Spinal cord (tissue), 10 donors: ENCODE data around the gene CDH13. TPM values are rescaled to one million over a fixed set of nuclear protein-coding genes. Genes with fewer than 3 reads are reported as not detected.

Experiments
- DNase-seq, 6 donors: peaks; one replicate each; pipeline versions ENCODE4 v3.0.0 to v3.0.0-alpha.2; 2013 to 2015; ENCODE audit warnings: low spot score in 6 of 6, low read depth in 4 of 6
- H3K27ac ChIP-seq: one replicate; pipeline ENCODE4 v1.5.1; 2013; ENCODE audit warnings: low read depth, low read length, control low read depth
- H3K27me3 ChIP-seq: one replicate; pipeline ENCODE4 v1.6.1; 2013; ENCODE audit warnings: low read length; ENCODE audit not compliant: control insufficient read depth, insufficient read depth
- H3K36me3 ChIP-seq: one replicate; pipeline ENCODE4 v1.6.1; 2013; ENCODE audit warnings: low read length; ENCODE audit not compliant: control insufficient read depth, insufficient read depth
- H3K4me1 ChIP-seq: one replicate; pipeline ENCODE4 v1.6.1; 2013; ENCODE audit warnings: low read length; ENCODE audit not compliant: control insufficient read depth, insufficient read depth
- H3K4me3 ChIP-seq: one replicate; pipeline ENCODE4 v1.5.1; 2013; ENCODE audit warnings: low read depth, low read length, control low read depth
- H3K9me3 ChIP-seq: one replicate; pipeline ENCODE4 v1.6.1; 2013; ENCODE audit warnings: low read length; ENCODE audit not compliant: control insufficient read depth, insufficient read depth
- WGBS: methylation state at CpG from one replicate; pipeline ENCODE4 v1.1.5; 2013; ENCODE audit warnings: missing lambda C conversion rate; ENCODE audit not compliant: insufficient coverage; 5-methylcytosine and 5-hydroxymethylcytosine counted together
- polyA plus RNA-seq, 2 donors: library from polyadenylated mRNA; unstranded; fragments of 120-200 nt; gene quantifications; one replicate each; pipeline ENCODE4 v1.2.1, GENCODE V29; 2013; ENCODE audit not compliant: insufficient read length in 2 of 2
- total RNA-seq, 2 donors: library from RNA; depleted of rRNA in 1 of 2; stranded (reverse); fragments of 120-200 nt in 1 of 2; fragments of >200 nt in 1 of 2; gene quantifications; one replicate each; pipeline versions ENCODE4 v1.2.3 to v1.2.4, GENCODE V29; 2013 to 2014
- donor health status: healthy.

The CDH13 gene
- total and polyA plus RNA-seq, 4 donors = 34.5 to 82.3 (median 76.4) TPM

DNA sequence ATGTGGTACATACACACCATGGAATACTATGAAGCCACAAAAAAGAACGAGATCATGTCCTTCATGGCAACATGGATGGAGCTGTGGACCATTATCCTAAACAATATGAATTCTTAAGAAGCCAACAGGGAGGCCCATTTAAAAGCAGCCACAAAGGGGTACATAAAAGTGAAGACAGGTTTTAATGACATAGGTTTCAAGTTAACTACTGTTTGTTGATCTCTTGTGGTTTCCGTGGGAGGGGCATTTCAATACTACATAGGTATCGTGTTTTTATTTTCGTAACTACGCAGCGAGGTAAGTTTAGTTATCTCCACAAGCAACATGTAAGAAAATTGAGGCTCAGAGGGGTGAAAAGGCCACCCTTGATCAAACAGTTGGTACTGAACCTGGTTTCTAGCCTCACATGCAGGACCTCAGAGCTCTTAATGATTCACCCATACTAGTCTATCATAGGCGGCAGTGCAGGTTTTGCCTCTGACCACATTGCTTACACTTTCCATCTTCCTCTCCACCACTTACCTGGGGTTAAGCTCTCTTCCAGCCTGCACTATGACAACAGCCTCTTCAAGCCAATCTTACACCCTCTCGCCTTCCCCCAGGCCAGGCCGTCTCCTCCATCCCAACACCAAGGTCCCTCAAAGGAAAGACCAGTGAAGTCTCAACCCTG lies 646.9 kb downstream of the CDH13 start:
- DNase-seq = no peak
- no peaks in the 10 kb centered on the region for H3K9me3 ChIP-seq
- 100% methylated on average over 1 of the region's 9 CpGs for WGBS
- no peaks in the 10 kb centered on the region for H3K4me1 ChIP-seq
- H3K27me3 ChIP-seq = no peaks in the 10 kb centered on the region
- H3K36me3 ChIP-seq = no peaks in the 10 kb centered on the region
- no peak overlapping the region for H3K27ac ChIP-seq
- H3K4me3 ChIP-seq = no peak overlapping the region

- 80% methylated on average over 1 of the region's 9 CpGs for WGBS
- peak in 1 of 6 donors; percentile 61 for DNase-seq
- no peak overlapping the region for H3K4me3 ChIP-seq
- no peaks in the 10 kb centered on the region for H3K27me3 ChIP-seq
- H3K9me3 ChIP-seq = no peaks in the 10 kb centered on the region
- no peaks in the 10 kb centered on the region for H3K4me1 ChIP-seq
- no peak overlapping the region for H3K27ac ChIP-seq
- H3K36me3 ChIP-seq = no peaks in the 10 kb centered on the region
Observed at GRCh38 chr16:83279251-83279650, 652.5 kb downstream of the CDH13 start.

DNA sequence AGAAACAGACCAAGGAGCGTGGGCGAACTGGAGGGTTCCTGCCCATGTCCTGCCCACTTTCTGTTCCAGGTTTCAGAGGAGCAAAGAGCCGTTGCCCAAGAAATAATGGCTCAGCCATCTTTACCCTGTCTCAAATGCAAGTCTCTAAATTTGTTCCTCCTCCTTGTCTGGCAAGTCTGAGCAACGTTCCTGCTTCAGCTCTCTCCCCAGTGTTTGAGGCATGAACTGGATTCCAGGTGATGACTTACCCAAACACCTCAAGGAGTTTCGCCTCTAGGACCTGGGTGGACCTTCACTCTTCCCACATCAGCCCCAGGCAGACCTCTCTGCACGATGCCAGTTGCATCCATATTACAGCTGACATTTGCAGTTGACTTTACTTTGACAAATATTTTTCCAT lies 659.2 kb downstream of the CDH13 start:
- DNase-seq = no peak
- 86% methylated on average over 4 of the region's 6 CpGs for WGBS
- no peaks in the 10 kb centered on the region for H3K36me3 ChIP-seq
- H3K9me3 ChIP-seq = no peaks in the 10 kb centered on the region
- no peak overlapping the region for H3K4me3 ChIP-seq
- no peak overlapping the region for H3K27ac ChIP-seq
- H3K4me1 ChIP-seq = no peaks in the 10 kb centered on the region
- no peaks in the 10 kb centered on the region for H3K27me3 ChIP-seq

- no peaks in the 10 kb centered on the region for H3K36me3 ChIP-seq
- no peak for DNase-seq
- H3K4me3 ChIP-seq = no peak overlapping the region
- no peaks in the 10 kb centered on the region for H3K27me3 ChIP-seq
- H3K27ac ChIP-seq = no peak overlapping the region
- peaks cover 3% of the 10 kb centered on the region for H3K9me3 ChIP-seq
- H3K4me1 ChIP-seq = no peaks in the 10 kb centered on the region
- WGBS = 100% methylated on average over 1 of the region's 2 CpGs
Observed at GRCh38 chr16:83296505-83296904, 669.7 kb downstream of the CDH13 start.

GRCh38 chr16:83298541-83298940 lies 671.8 kb downstream of the CDH13 start:
- Histone ChIP-seq H3K27me3 (no peaks in the 10 kb centered on the region), H3K4me1 (no peaks in the 10 kb centered on the region), H3K27ac (no peak overlapping the region), H3K36me3 (no peaks in the 10 kb centered on the region), H3K4me3 (no peak overlapping the region), H3K9me3 (peaks cover 3% of the 10 kb centered on the region)
- no peak for DNase-seq

- no peak overlapping the region for H3K27ac ChIP-seq
- no peaks in the 10 kb centered on the region for H3K36me3 ChIP-seq
- H3K27me3 ChIP-seq = no peaks in the 10 kb centered on the region
- H3K4me3 ChIP-seq = no peak overlapping the region
- no peak for DNase-seq
- WGBS = 22% methylated on average over 1 of the region's 3 CpGs
- H3K9me3 ChIP-seq = no peaks in the 10 kb centered on the region
- H3K4me1 ChIP-seq = no peaks in the 10 kb centered on the region
Observed at GRCh38 chr16:83300326-83300725, 673.6 kb downstream of the CDH13 start.

DNA sequence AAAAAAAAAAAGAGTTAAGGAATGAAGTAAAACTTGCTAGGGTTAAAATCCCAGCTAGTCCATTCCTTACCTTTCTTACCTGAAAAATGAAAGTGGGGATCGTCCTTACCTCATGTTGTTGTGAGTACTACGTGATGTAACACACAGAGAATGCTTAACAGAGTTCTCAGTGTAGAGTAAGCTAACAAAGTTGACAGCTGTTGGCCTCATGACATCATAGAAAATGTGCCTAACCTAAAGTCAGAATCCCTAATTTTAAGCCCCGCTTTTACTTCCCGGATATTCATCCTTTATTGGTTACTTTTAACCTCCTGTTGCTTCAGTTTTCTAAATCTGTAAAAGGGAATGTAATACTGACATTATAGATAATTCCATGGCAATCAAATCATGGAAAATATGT lies 675.2 kb downstream of the CDH13 start:
- H3K27ac ChIP-seq = no peak overlapping the region
- no peak for DNase-seq
- no peaks in the 10 kb centered on the region for H3K27me3 ChIP-seq
- H3K9me3 ChIP-seq = no peaks in the 10 kb centered on the region
- H3K4me3 ChIP-seq = no peak overlapping the region
- no peaks in the 10 kb centered on the region for H3K36me3 ChIP-seq
- no CpG with 5 or more reads among the region's 4 CpGs for WGBS
- H3K4me1 ChIP-seq = no peaks in the 10 kb centered on the region

DNA sequence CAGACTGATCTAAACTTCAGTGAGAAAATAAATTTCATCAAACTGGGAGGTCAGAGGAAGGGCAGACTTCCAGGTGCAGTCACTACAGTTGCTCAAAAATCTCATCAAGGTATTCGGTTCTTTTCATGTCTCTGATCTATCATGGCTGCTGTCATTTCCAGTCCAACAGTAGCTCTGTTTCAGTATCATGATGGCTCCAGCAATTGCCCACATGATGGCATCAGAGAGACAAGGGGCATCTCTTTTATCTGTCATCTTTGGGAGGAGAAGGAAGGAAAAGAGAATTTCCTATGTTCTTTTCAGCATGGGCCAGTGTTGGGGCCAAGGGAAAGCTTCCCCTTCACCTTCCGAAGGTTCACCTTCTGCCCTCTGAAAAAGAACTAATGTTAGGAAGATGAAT lies 676.1 kb downstream of the CDH13 start:
- Histone ChIP-seq H3K4me3 (no peak overlapping the region), H3K27me3 (no peaks in the 10 kb centered on the region), H3K4me1 (no peaks in the 10 kb centered on the region), H3K27ac (no peak overlapping the region), H3K36me3 (no peaks in the 10 kb centered on the region), H3K9me3 (no peaks in the 10 kb centered on the region)
- no peak for DNase-seq
- WGBS = 96% methylated on average over 2 of the region's 2 CpGs

- Histone ChIP-seq H3K36me3 (no peaks in the 10 kb centered on the region), H3K4me3 (no peak overlapping the region), H3K27ac (no peak overlapping the region), H3K9me3 (no peaks in the 10 kb centered on the region), H3K27me3 (no peaks in the 10 kb centered on the region), H3K4me1 (peaks cover 4% of the 10 kb centered on the region)
- WGBS = no CpG with 5 or more reads among the region's 1 CpG
- DNase-seq = no peak
Observed at GRCh38 chr16:83305092-83305491, 678.3 kb downstream of the CDH13 start.

DNA sequence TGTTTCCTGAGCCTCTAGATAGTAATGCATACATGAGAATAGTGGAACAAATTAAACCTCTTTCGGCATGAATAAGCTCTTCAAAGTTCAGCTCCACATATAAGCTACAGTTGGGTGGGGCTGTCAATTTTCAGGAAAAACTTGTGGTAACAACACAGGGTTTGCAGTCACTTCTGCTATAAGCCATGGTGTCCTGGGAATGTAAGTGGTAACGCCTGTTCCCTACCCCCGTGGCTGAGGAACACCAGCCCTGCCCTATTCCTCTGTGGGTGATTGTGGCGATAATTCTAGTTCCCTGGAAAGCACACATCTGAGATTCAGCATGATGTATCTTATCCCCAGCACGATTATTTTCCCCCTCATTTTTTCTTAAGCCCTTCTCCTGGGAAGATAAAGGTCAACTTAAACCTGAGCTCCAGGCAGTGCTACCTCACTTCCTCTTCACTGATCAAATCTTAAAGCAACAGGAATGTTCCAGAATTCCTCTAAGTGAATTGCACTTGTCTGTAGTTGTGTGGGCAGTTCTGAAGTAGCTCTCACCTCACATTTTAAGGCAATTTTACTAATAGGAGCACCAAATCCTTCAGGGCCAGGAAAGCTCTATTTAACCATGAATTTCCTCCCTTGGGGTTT lies 680.3 kb downstream of the CDH13 start:
- H3K36me3 ChIP-seq = no peaks in the 10 kb centered on the region
- H3K27ac ChIP-seq = no peak overlapping the region
- H3K4me3 ChIP-seq = no peak overlapping the region
- no peaks in the 10 kb centered on the region for H3K9me3 ChIP-seq
- H3K4me1 ChIP-seq = peaks cover 9% of the 10 kb centered on the region
- peak in 1 of 6 donors; percentile 20 for DNase-seq
- 63% methylated on average over 1 of the region's 5 CpGs for WGBS
- H3K27me3 ChIP-seq = no peaks in the 10 kb centered on the region
